ENCODE measurements around the gene GNPDA1.

- TF ChIP-seq CTCF (IDR thresholded peaks at IDR 0.05; ENCODE audit: insufficient read depth, low read length): no peak
- no peak for TF ChIP-seq GABPA (IDR thresholded peaks at IDR 0.05; ENCODE audit: low read depth)
Measured at GRCh38 chr5:142056816-142057696, 44.2 kb upstream of the GNPDA1 start.
